ENCODE measurements around the gene PFKFB2.

DNA sequence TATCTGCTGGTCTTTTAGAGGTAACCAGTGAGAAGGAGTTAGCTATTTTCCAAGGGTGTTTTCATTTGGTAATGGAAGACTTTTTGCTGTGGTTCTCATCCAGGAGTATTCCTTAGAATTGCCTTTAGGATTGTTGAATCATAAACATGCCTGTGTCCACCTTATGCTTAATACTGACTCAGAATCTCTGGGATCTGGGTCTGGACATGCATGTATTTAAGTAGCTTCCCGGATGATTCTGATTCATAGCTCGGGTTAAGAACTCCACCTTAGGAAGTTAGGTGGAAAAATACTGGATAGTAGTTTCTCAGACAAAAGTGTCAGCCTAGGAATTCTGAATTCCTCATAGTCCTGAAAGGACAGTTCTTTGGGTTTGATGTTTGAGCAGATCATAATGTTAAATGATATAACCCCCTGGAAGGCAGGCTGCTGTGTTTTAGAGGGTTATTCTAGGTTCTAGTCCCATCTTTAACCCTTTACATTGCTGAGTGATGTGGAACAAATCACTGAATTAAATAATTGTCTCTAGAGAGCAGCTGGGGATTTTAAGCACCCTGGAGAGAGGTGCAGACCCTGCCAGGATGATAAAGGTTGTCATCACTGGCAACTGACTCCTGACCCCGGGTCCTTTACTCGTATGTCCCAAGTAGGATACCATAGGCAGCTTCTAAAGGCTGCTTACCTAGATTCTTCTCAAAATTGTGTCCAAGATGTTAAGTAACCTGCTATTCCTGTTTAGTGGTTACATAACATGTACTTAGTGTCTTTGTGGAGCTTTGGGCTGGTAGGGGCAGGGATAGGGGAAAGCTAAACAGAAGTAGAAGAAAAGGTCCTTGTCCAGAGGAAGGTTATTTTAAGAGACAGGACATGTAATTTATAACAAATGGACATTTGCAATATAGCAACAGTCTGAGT lies 21.1 kb downstream of the PFKFB2 start:
- TF ChIP-seq ZNF274 (IDR thresholded peaks at IDR 0.05; ENCODE audit: low read depth, low read length) (no peak), SUZ12 (IDR thresholded peaks at IDR 0.05; ENCODE audit: extremely low read depth, insufficient read depth, insufficient read length) (no peak)

Measured in NT2/D1 (cell line).